Osteoblast (primary cell): Measurements from ENCODE around the gene HES1. TPM values are rescaled to one million over a fixed set of nuclear protein-coding genes. Genes with fewer than 3 reads are reported as not detected.

Source experiments
- DNase-seq: peaks from one replicate; pipeline ENCODE4 v3.0.0; 2011; ENCODE audit warnings: low spot score, mixed read lengths; ENCODE audit not compliant: insufficient read length; ENCODE audit errors: missing footprints
- H2AFZ ChIP-seq: 2 replicates; pipeline ENCODE4 v1.6.0; 2011; ENCODE audit warnings: mild to moderate bottlenecking, low read length
- H3K27ac ChIP-seq: 2 replicates; pipeline ENCODE4 v1.5.1; 2011; ENCODE audit warnings: mild to moderate bottlenecking, low read depth, low read length, moderate library complexity
- H3K27me3 ChIP-seq: 2 replicates; pipeline ENCODE4 v1.6.0; 2012; ENCODE audit warnings: mild to moderate bottlenecking, control low read depth, inconsistent platforms, low read length, moderate library complexity; ENCODE audit not compliant: insufficient read depth
- H3K36me3 ChIP-seq: 2 replicates; pipeline ENCODE4 v1.5.1; 2011; ENCODE audit warnings: mild to moderate bottlenecking, low read length, control low read depth, moderate library complexity; ENCODE audit not compliant: insufficient read depth
- H3K4me1 ChIP-seq: 2 replicates; pipeline ENCODE4 v1.5.1; 2011; ENCODE audit warnings: mild to moderate bottlenecking, low read length, control low read depth, moderate library complexity; ENCODE audit not compliant: insufficient read depth
- H3K4me2 ChIP-seq: 2 replicates; pipeline ENCODE4 v1.6.0; 2011; ENCODE audit warnings: mild to moderate bottlenecking, low read length; ENCODE audit not compliant: insufficient read depth
- H3K4me3 ChIP-seq: fragments of 200-600 bp; sonication (generic); 3 replicates; pipeline ENCODE4 v1.5.1; 2012; ENCODE audit warnings: mild to moderate bottlenecking, low read length, inconsistent platforms; ENCODE audit not compliant: insufficient read depth
- H3K79me2 ChIP-seq: 2 replicates; pipeline ENCODE4 v1.6.0; 2012; ENCODE audit warnings: mild to moderate bottlenecking, low read length, control low read depth, inconsistent platforms; ENCODE audit not compliant: insufficient read depth
- H3K9me3 ChIP-seq: 2 replicates; pipeline ENCODE4 v1.5.1; 2011; ENCODE audit warnings: low read depth, low read length, control low read depth
- H4K20me1 ChIP-seq: 2 replicates; pipeline ENCODE4 v1.6.0; 2012; ENCODE audit warnings: mild to moderate bottlenecking, low read length, control low read depth; ENCODE audit not compliant: insufficient read depth
- CTCF ChIP-seq: IDR thresholded peaks from 2 replicates; pipeline ENCODE4 v1.5.1; 2011; ENCODE audit warnings: mild to moderate bottlenecking, low read depth, low read length, moderate library complexity; ENCODE audit errors: extremely low read depth
- total RNA-seq: library from RNA; depleted of rRNA; stranded (reverse); fragments of >200 nt; gene quantifications from 2 replicates; pipeline ENCODE4 v1.2.3, GENCODE V29; 2012

The HES1 gene
- total RNA-seq, 1 donor = 4.7 TPM

- no peaks in the 10 kb centered on the region for H3K9me3 ChIP-seq
- DNase-seq = no peak
- H2AFZ ChIP-seq = no peak overlapping the region
- H3K4me2 ChIP-seq = no peak overlapping the region
- H3K4me1 ChIP-seq = no peaks in the 10 kb centered on the region
- no peaks in the 10 kb centered on the region for H3K36me3 ChIP-seq
- H3K27me3 ChIP-seq = peaks cover 75% of the 10 kb centered on the region
- H4K20me1 ChIP-seq = no peaks in the 10 kb centered on the region
- no peaks in the 10 kb centered on the region for H3K79me2 ChIP-seq
- H3K27ac ChIP-seq = no peak overlapping the region
- H3K4me3 ChIP-seq = no peak overlapping the region
- no peak for TF ChIP-seq CTCF
These were observed 33.5 kb upstream of the HES1 start for GRCh38 chr3:194102436-194102835.

GRCh38 chr3:194103505-194103904 lies 32.4 kb upstream of the HES1 start:
- Histone ChIP-seq H3K9me3 (no peaks in the 10 kb centered on the region), H3K4me1 (no peaks in the 10 kb centered on the region), H3K4me2 (no peak overlapping the region), H2AFZ (no peak overlapping the region), H3K27me3 (peaks cover 69% of the 10 kb centered on the region), H3K79me2 (no peaks in the 10 kb centered on the region), H3K27ac (no peak overlapping the region), H4K20me1 (no peaks in the 10 kb centered on the region), H3K36me3 (no peaks in the 10 kb centered on the region), H3K4me3 (no peak overlapping the region)
- TF ChIP-seq CTCF = no peak
- DNase-seq = no peak

- no peaks in the 10 kb centered on the region for H4K20me1 ChIP-seq
- H3K27me3 ChIP-seq = peaks cover 63% of the 10 kb centered on the region
- no peak overlapping the region for H3K4me2 ChIP-seq
- H3K4me3 ChIP-seq = no peak overlapping the region
- no peak overlapping the region for H3K27ac ChIP-seq
- H3K36me3 ChIP-seq = no peaks in the 10 kb centered on the region
- no peak for DNase-seq
- no peaks in the 10 kb centered on the region for H3K9me3 ChIP-seq
- H3K4me1 ChIP-seq = no peaks in the 10 kb centered on the region
- no peaks in the 10 kb centered on the region for H3K79me2 ChIP-seq
- H2AFZ ChIP-seq = no peak overlapping the region
- TF ChIP-seq CTCF = no peak
These were observed 31.8 kb upstream of the HES1 start for GRCh38 chr3:194103983-194104751.

GRCh38 chr3:194105292-194105691 lies 30.7 kb upstream of the HES1 start:
- no peaks in the 10 kb centered on the region for H4K20me1 ChIP-seq
- H3K27ac ChIP-seq = no peak overlapping the region
- DNase-seq = no peak
- H3K9me3 ChIP-seq = no peaks in the 10 kb centered on the region
- no peaks in the 10 kb centered on the region for H3K36me3 ChIP-seq
- peaks cover 61% of the 10 kb centered on the region for H3K27me3 ChIP-seq
- H2AFZ ChIP-seq = no peak overlapping the region
- no peaks in the 10 kb centered on the region for H3K79me2 ChIP-seq
- no peak overlapping the region for H3K4me3 ChIP-seq
- H3K4me1 ChIP-seq = no peaks in the 10 kb centered on the region
- TF ChIP-seq CTCF = no peak
- H3K4me2 ChIP-seq = no peak overlapping the region
